Stromal cell of bone marrow (primary cell): Measurements from ENCODE around the gene MAPK4.
"Not testable (repeated sequence)": the region's sequence is repeated elsewhere in the genome, so short reads cannot be mapped to it uniquely, and the experiment has no call there.

ENCODE experiments used
- DNase-seq: peaks from one replicate; pipeline ENCODE4 v3.0.0-alpha.2; 2012; ENCODE audit warnings: low read depth

The MAPK4 gene

GRCh38 chr18:50559752-50560680 lies at the start of gene MAPK4:
MAPK4 (plus strand) TSS chr18:50560087; CDS start chr18:50663959, 103,872 bp downstream.
- no peak for DNase-seq

- not testable (repeated sequence) for DNase-seq
Measured at GRCh38 chr18:50517277-50517676, 42.6 kb upstream of the MAPK4 start.

- no peak for DNase-seq
Measured at GRCh38 chr18:50518787-50519546, 40.9 kb upstream of the MAPK4 start.

- DNase-seq: no peak
Measured at GRCh38 chr18:50523165-50523564, 36.7 kb upstream of the MAPK4 start.

GRCh38 chr18:50527636-50528307 lies 32.1 kb upstream of the MAPK4 start:
- DNase-seq: no peak

- no peak for DNase-seq
Measured at GRCh38 chr18:50528806-50529205, 31.1 kb upstream of the MAPK4 start.

GRCh38 chr18:50533822-50534221 lies 26.1 kb upstream of the MAPK4 start:
- not testable (repeated sequence) for DNase-seq

- DNase-seq: not testable (repeated sequence)
Measured at GRCh38 chr18:50544476-50544875, 15.4 kb upstream of the MAPK4 start.

- DNase-seq: no peak
Measured at GRCh38 chr18:50545936-50546335, 14.0 kb upstream of the MAPK4 start.

GRCh38 chr18:50548160-50548559 lies 11.7 kb upstream of the MAPK4 start:
- no peak for DNase-seq

GRCh38 chr18:50551651-50552050 lies 8.2 kb upstream of the MAPK4 start:
- DNase-seq: not testable (repeated sequence)

- DNase-seq: no peak
Measured at GRCh38 chr18:50558157-50558556, 1.7 kb upstream of the MAPK4 start.

- DNase-seq: no peak
Measured at GRCh38 chr18:50558948-50559751, 737 bp upstream of the MAPK4 start.

GRCh38 chr18:50560681-50561629 lies 1.1 kb downstream of the MAPK4 start:
- no peak for DNase-seq

- DNase-seq: not testable (repeated sequence)
Measured at GRCh38 chr18:50562258-50562657, 2.4 kb downstream of the MAPK4 start.

GRCh38 chr18:50562686-50563085 lies 2.8 kb downstream of the MAPK4 start:
- no peak for DNase-seq

- no peak for DNase-seq
Measured at GRCh38 chr18:50563376-50563775, 3.5 kb downstream of the MAPK4 start.

GRCh38 chr18:50569930-50570329 lies 10.0 kb downstream of the MAPK4 start:
- no peak for DNase-seq

- DNase-seq: no peak
Measured at GRCh38 chr18:50571606-50572005, 11.7 kb downstream of the MAPK4 start.

GRCh38 chr18:50573196-50573595 lies 13.3 kb downstream of the MAPK4 start:
- DNase-seq: not testable (repeated sequence)
